Fibroblast of lung (primary cell): ENCODE measurements around the gene CRYBG1. TPM values are rescaled to one million over a fixed set of nuclear protein-coding genes. Genes with fewer than 3 reads are reported as not detected.

Source experiments
- DNase-seq, 2 donors: peaks; one replicate each; pipeline versions ENCODE4 v3.0.0 to v3.0.0-alpha.2; 2010; ENCODE audit warnings: low read depth in 2 of 2
- H2AFZ ChIP-seq: 2 replicates; pipeline ENCODE4 v1.5.1; 2012; ENCODE audit warnings: low read length, control low read depth, inconsistent platforms
- H3K27ac ChIP-seq: 2 replicates; pipeline ENCODE4 v1.5.1; 2011; ENCODE audit warnings: low read length, control low read depth; ENCODE audit not compliant: insufficient read depth
- H3K27me3 ChIP-seq: 2 replicates; pipeline ENCODE4 v1.5.1; 2011; ENCODE audit warnings: mild to moderate bottlenecking, low read length; ENCODE audit not compliant: control insufficient read depth, insufficient read depth
- H3K36me3 ChIP-seq: 2 replicates; pipeline ENCODE4 v1.5.1; 2011; ENCODE audit warnings: low read length; ENCODE audit not compliant: control insufficient read depth, insufficient read depth
- H3K4me1 ChIP-seq: 2 replicates; pipeline ENCODE4 v1.5.1; 2011; ENCODE audit warnings: low read length; ENCODE audit not compliant: control insufficient read depth, insufficient read depth; ENCODE audit errors: extremely low read depth
- H3K4me2 ChIP-seq: 2 replicates; pipeline ENCODE4 v1.5.1; 2011; ENCODE audit warnings: low read length, control low read depth; ENCODE audit not compliant: insufficient read depth; ENCODE audit errors: extremely low read depth
- H3K4me3 ChIP-seq, 4 experiments: fragments of 200-600 bp in 1 of 4; sonication (generic) in 1 of 4; replicated peaks in 1 of 4; 2 replicates each; pipeline ENCODE4 v1.5.1; 2011 to 2016; ENCODE audit warnings: low read length in 4 of 4, low read depth in 3 of 4, mild to moderate bottlenecking in 3 of 4, control low read depth in 2 of 4, inconsistent platforms in 1 of 4, mixed read lengths in 1 of 4; ENCODE audit not compliant: insufficient read depth in 1 of 4; ENCODE audit errors: control extremely low read depth in 1 of 4
- H3K79me2 ChIP-seq: 2 replicates; pipeline ENCODE4 v1.5.1; 2012; ENCODE audit warnings: mild to moderate bottlenecking, low read length, inconsistent platforms; ENCODE audit not compliant: control insufficient read depth, insufficient read depth
- H3K9ac ChIP-seq: 2 replicates; pipeline ENCODE4 v1.5.1; 2011; ENCODE audit warnings: mild to moderate bottlenecking, low read length, control low read depth; ENCODE audit not compliant: insufficient read depth
- H3K9me3 ChIP-seq: 2 replicates; pipeline ENCODE4 v1.5.1; 2012; ENCODE audit warnings: low read depth, low read length; ENCODE audit not compliant: control insufficient read depth, insufficient read depth
- H4K20me1 ChIP-seq: 2 replicates; pipeline ENCODE4 v1.5.1; 2011; ENCODE audit warnings: low read length; ENCODE audit not compliant: control insufficient read depth, insufficient read depth; ENCODE audit errors: extremely low read depth
- EZH2 ChIP-seq: IDR thresholded peaks from 2 replicates; pipeline ENCODE4 v1.5.1; 2012; ENCODE audit warnings: low read length, control low read depth, mild to moderate bottlenecking; ENCODE audit errors: missing control alignments
- polyA plus RNA-seq, 2 donors: library from polyadenylated mRNA; depleted of rRNA in 1 of 2; stranded (reverse) in 1 of 2; unstranded in 1 of 2; fragments of >200 nt; gene quantifications; 2 replicates each; pipeline ENCODE4 v1.2.1, GENCODE V29; 2011 to 2012; ENCODE audit warnings: missing spikeins in 1 of 2
- total RNA-seq: library from RNA; depleted of rRNA; stranded (reverse); fragments of >200 nt; gene quantifications from 2 replicates; pipeline ENCODE4 v1.2.1, GENCODE V29; 2014
- TF ChIP-seq, protein P1 (sequence below), 2 donors: IDR thresholded peaks in 1 of 2; conservative IDR thresholded peaks in 1 of 2; 1 replicate in 1 of 2; 2 replicates in 1 of 2; pipeline ENCODE4 v1.5.1; 2011 to 2012; ENCODE audit warnings: low read length in 2 of 2, control low read depth in 1 of 2, inconsistent platforms in 1 of 2, low read depth in 1 of 2, mild to moderate bottlenecking in 1 of 2

The CRYBG1 gene
- total and polyA plus RNA-seq, 2 donors (not counting 1 experiment from before 2014, with no cell fraction given): 4.3 to 10.1 TPM

DNA sequence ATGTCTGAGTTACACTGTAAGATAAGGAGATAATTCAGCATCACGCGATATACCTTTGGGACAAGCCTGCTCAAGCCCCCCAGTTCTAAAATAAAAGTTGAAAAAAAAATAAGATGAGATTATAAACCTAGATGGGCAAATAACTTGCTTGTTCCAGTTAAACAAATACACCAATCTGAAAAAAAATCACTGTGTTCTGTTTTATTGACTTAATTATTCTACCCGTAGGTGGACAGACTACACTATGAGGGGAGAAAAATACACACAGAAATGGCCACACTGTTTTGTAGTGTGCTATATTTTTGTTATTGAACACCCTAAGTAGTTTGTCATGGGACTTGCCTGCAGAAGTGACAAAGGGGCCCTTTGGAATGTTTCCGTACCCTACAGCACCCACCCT lies 70.9 kb downstream of the CRYBG1 start:
- Histone ChIP-seq H2AFZ (no peak overlapping the region), H3K4me1 (no peaks in the 10 kb centered on the region), H4K20me1 (no peaks in the 10 kb centered on the region), H3K9me3 (no peaks in the 10 kb centered on the region), H3K4me3 (no peak overlapping the region), H3K4me2 (no peak overlapping the region), H3K36me3 (no peaks in the 10 kb centered on the region), H3K27ac (no peak overlapping the region), H3K27me3 (peaks cover 10% of the 10 kb centered on the region), H3K79me2 (no peaks in the 10 kb centered on the region), H3K9ac (no peak overlapping the region)
- no peak for DNase-seq
- TF ChIP-seq, protein P1, sequence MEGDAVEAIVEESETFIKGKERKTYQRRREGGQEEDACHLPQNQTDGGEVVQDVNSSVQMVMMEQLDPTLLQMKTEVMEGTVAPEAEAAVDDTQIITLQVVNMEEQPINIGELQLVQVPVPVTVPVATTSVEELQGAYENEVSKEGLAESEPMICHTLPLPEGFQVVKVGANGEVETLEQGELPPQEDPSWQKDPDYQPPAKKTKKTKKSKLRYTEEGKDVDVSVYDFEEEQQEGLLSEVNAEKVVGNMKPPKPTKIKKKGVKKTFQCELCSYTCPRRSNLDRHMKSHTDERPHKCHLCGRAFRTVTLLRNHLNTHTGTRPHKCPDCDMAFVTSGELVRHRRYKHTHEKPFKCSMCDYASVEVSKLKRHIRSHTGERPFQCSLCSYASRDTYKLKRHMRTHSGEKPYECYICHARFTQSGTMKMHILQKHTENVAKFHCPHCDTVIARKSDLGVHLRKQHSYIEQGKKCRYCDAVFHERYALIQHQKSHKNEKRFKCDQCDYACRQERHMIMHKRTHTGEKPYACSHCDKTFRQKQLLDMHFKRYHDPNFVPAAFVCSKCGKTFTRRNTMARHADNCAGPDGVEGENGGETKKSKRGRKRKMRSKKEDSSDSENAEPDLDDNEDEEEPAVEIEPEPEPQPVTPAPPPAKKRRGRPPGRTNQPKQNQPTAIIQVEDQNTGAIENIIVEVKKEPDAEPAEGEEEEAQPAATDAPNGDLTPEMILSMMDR (conservative IDR thresholded peaks at IDR 0.05 in 1 of 2, IDR thresholded peaks at IDR 0.05 in 1 of 2; ENCODE audit: low read depth in 1 of 2, low read length in 2 of 2): no peak
- no peak for TF ChIP-seq EZH2

DNA sequence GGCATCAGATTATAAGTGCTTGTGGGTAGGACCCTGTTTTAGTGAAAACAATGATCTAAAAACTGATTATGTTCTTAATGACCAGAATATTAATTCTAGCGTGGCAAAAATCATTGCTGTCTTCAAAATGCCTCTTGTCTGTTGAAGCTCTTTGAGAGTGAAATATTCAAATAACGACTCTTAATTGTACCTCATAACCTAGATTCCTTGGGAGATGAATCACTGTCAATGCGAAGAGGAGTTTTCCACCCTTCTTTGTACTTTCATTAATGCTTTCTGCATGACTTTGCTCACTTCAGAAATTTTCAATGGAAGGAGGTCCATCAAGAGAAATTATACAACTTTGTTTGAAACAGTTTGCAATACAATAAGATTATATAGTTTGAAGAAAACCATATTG lies 71.5 kb downstream of the CRYBG1 start:
- DNase-seq: peak in 1 of 2 donors; percentile 57
- Histone ChIP-seq H3K4me1 (no peaks in the 10 kb centered on the region), H2AFZ (no peak overlapping the region), H3K4me3 (no peak overlapping the region), H3K79me2 (no peaks in the 10 kb centered on the region), H3K36me3 (no peaks in the 10 kb centered on the region), H3K9ac (no peak overlapping the region), H3K27ac (no peak overlapping the region), H3K27me3 (peaks cover 4% of the 10 kb centered on the region), H3K4me2 (no peak overlapping the region), H4K20me1 (no peaks in the 10 kb centered on the region), H3K9me3 (no peaks in the 10 kb centered on the region)
- TF ChIP-seq, protein P1 (conservative IDR thresholded peaks at IDR 0.05 in 1 of 2, IDR thresholded peaks at IDR 0.05 in 1 of 2; ENCODE audit: low read depth in 1 of 2, low read length in 2 of 2): no peak
- no peak for TF ChIP-seq EZH2

- H4K20me1 ChIP-seq: no peaks in the 10 kb centered on the region
- H2AFZ ChIP-seq: no peak overlapping the region
- no peak for DNase-seq
- H3K27ac ChIP-seq: no peak overlapping the region
- H3K4me3 ChIP-seq: no peak overlapping the region
- no peak overlapping the region for H3K9ac ChIP-seq
- H3K9me3 ChIP-seq: no peaks in the 10 kb centered on the region
- TF ChIP-seq EZH2: no peak
- TF ChIP-seq, protein P1 (conservative IDR thresholded peaks at IDR 0.05 in 1 of 2, IDR thresholded peaks at IDR 0.05 in 1 of 2; ENCODE audit: low read depth in 1 of 2, low read length in 2 of 2): no peak
- no peaks in the 10 kb centered on the region for H3K27me3 ChIP-seq
- no peaks in the 10 kb centered on the region for H3K79me2 ChIP-seq
- no peaks in the 10 kb centered on the region for H3K4me1 ChIP-seq
- H3K4me2 ChIP-seq: no peak overlapping the region
- no peaks in the 10 kb centered on the region for H3K36me3 ChIP-seq
Measured at GRCh38 chr6:106434530-106434929, 74.0 kb downstream of the CRYBG1 start.
